HFF-Myc (cell line): Measurements from ENCODE around the gene NDUFV1.
"Not testable (repeated sequence)": the region's sequence is repeated elsewhere in the genome, so short reads cannot be mapped to it uniquely, and the experiment has no call there.

Source experiments
- DNase-seq: peaks from one replicate; pipeline ENCODE4 v3.0.0-alpha.2; 2011; ENCODE audit warnings: low read depth; ENCODE audit errors: extremely low read depth
- H3K4me3 ChIP-seq: replicated peaks from 2 replicates; pipeline ENCODE4 v1.5.1; 2011; ENCODE audit warnings: low read depth, mild to moderate bottlenecking, control low read depth, low read length
- TF ChIP-seq, protein P1 (sequence below): IDR thresholded peaks from 2 replicates; pipeline ENCODE4 v1.5.1; 2012; ENCODE audit warnings: mild to moderate bottlenecking, low read depth, low read length, control low read depth; ENCODE audit errors: missing control alignments

Gene NDUFV1

GRCh38 chr11:67586568-67587250 is 20.0 kb upstream of the NDUFV1 start:
- no peak for DNase-seq
- TF ChIP-seq, protein P1, sequence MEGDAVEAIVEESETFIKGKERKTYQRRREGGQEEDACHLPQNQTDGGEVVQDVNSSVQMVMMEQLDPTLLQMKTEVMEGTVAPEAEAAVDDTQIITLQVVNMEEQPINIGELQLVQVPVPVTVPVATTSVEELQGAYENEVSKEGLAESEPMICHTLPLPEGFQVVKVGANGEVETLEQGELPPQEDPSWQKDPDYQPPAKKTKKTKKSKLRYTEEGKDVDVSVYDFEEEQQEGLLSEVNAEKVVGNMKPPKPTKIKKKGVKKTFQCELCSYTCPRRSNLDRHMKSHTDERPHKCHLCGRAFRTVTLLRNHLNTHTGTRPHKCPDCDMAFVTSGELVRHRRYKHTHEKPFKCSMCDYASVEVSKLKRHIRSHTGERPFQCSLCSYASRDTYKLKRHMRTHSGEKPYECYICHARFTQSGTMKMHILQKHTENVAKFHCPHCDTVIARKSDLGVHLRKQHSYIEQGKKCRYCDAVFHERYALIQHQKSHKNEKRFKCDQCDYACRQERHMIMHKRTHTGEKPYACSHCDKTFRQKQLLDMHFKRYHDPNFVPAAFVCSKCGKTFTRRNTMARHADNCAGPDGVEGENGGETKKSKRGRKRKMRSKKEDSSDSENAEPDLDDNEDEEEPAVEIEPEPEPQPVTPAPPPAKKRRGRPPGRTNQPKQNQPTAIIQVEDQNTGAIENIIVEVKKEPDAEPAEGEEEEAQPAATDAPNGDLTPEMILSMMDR = no peak
- H3K4me3 ChIP-seq = no peak overlapping the region

GRCh38 chr11:67588136-67588503 is 18.6 kb upstream of the NDUFV1 start:
- no peak overlapping the region for H3K4me3 ChIP-seq
- DNase-seq = no peak
- TF ChIP-seq, protein P1 = no peak

- DNase-seq, H3K4me3 ChIP-seq: not testable (repeated sequence)
Observed at GRCh38 chr11:67588899-67589415, 17.8 kb upstream of the NDUFV1 start.

- TF ChIP-seq, protein P1 = no peak
- no peak overlapping the region for H3K4me3 ChIP-seq
- no peak for DNase-seq
Observed at GRCh38 chr11:67592880-67593564, 13.7 kb upstream of the NDUFV1 start.

- TF ChIP-seq, protein P1 = no peak
- no peak for DNase-seq
- no peak overlapping the region for H3K4me3 ChIP-seq
Observed at GRCh38 chr11:67593565-67593905, 13.2 kb upstream of the NDUFV1 start.

GRCh38 chr11:67594480-67594879 is 12.3 kb upstream of the NDUFV1 start:
- DNase-seq = no peak
- no peak overlapping the region for H3K4me3 ChIP-seq
- TF ChIP-seq, protein P1 = no peak

DNA sequence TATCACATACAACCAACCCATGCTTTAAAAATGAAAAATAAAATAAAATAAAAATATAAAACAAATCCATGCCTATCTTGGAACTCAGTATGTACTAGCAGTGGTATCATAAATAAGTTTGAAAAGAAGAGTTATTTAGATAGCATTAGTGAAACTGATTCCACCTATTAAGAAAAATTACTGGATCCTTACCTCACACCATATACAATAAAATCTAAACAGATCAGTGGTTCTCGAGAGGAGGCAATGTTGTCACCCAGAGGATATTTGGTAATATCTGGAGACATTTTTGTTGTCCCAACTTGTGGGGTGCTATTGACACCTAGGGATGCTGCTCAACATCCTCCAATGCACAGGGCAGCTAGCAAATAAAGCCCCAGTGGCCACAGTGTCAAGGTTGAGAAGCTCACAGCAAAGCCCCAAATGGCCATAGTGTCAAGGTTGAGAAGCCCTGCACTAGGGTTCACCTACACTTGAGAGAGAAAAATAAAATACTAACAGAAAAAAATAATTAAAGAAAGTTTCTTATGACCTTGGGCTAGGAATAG is 9.9 kb upstream of the NDUFV1 start:
- no peak for DNase-seq
- H3K4me3 ChIP-seq = no peak overlapping the region
- TF ChIP-seq, protein P1 = no peak

GRCh38 chr11:67597458-67597857 is 9.3 kb upstream of the NDUFV1 start:
- not testable (repeated sequence) for DNase-seq

DNA sequence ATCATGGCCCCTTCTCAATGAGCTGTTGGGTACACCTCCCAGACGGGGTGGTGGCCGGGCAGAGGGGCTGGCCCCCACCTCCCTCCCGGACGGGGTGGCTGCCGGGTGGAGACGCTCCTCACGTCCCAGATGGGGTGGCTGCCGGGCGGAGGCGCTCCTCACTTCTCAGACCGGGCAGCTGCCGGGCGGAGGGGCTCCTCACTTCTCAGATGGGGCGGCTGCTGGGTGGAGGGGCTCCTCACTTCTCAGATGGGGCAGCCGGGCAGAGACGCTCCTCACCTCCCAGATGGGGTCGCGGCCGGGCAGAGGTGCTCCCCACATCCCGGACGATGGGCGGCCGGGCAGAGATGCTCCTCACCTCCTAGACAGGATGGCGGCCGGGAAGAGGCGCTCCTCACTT is 8.8 kb upstream of the NDUFV1 start:
- not testable (repeated sequence) for H3K4me3 ChIP-seq, DNase-seq

More at GRCh38 chr11:67597458-67597857, 9.3 kb upstream of the NDUFV1 start:
- H3K4me3 ChIP-seq = not testable (repeated sequence)
